PFSK-1 (cell line): ENCODE data around the gene WBP4.

ENCODE experiments used
- FOXP2 ChIP-seq: optimal IDR thresholded peaks from 2 replicates; pipeline ENCODE3; 2011; ENCODE audit warnings: borderline replicate concordance, control low read depth, inconsistent platforms; ENCODE audit not compliant: insufficient read depth; ENCODE audit errors: extremely low read length, extremely low read depth
- POLR2AphosphoS5 ChIP-seq: IDR thresholded peaks from 2 replicates; pipeline ENCODE4 v1.6.1; 2012; ENCODE audit warnings: low read depth, mild to moderate bottlenecking, control low read depth, low read length, moderate library complexity
- REST ChIP-seq, 2 experiments: IDR thresholded peaks; 2 replicates each; pipeline versions ENCODE4 v1.6.1 to v1.8.0; 2011 to 2012; ENCODE audit warnings: low read depth in 2 of 2, low read length in 2 of 2, control low read depth in 1 of 2, inconsistent platforms in 1 of 2, mild to moderate bottlenecking in 1 of 2, moderate library complexity in 1 of 2; ENCODE audit not compliant: insufficient read depth in 1 of 2
- SIN3A ChIP-seq: IDR thresholded peaks from 2 replicates; pipeline ENCODE4 v1.6.1; 2012; ENCODE audit warnings: mild to moderate bottlenecking, low read length, moderate library complexity, borderline replicate concordance; ENCODE audit not compliant: insufficient read depth
- TAF1 ChIP-seq: IDR thresholded peaks from 2 replicates; pipeline ENCODE4 v1.6.1; 2012; ENCODE audit warnings: low read length, control low read depth, borderline replicate concordance; ENCODE audit not compliant: insufficient read depth

- TF ChIP-seq POLR2AphosphoS5, result no peak
- TF ChIP-seq REST (IDR thresholded peaks at IDR 0.05; ENCODE audit: insufficient read depth in 1 of 2, low read depth in 2 of 2, low read length in 2 of 2), result no peak
- no peak for TF ChIP-seq SIN3A
- no peak for TF ChIP-seq TAF1
- TF ChIP-seq FOXP2, result no peak
Measured at GRCh38 chr13:41059456-41060081, 1.7 kb upstream of the WBP4 start.
